Measurements from ENCODE around the gene PTDSS2. TPM values are rescaled to one million over a fixed set of nuclear protein-coding genes. Genes with fewer than 3 reads are reported as not detected.

The PTDSS2 gene
- total and polyA plus RNA-seq, 2 donors (not counting 1 experiment from before 2014, with no cell fraction given), result 22.1 to 29.0 TPM

GRCh38 chr11:530960-531831 is 81.1 kb downstream of the PTDSS2 start:
- DNase-seq, result peak; percentile 16
- Mint-ChIP-seq H3K9me3 (ENCODE audit: insufficient read depth) (no peaks in the 10 kb centered on the region), H3K4me1 (peaks cover 3% of the 10 kb centered on the region), H3K27me3 (no peaks in the 10 kb centered on the region), H3K4me3 (no peak overlapping the region), H3K27ac (peak overlapping the region; percentile 20)
- H3K9ac ChIP-seq (ENCODE audit: low read length), result no peak overlapping the region
- H3K27me3 ChIP-seq (replicated peaks in 1 of 4; ENCODE audit: control extremely low read depth in 1 of 4, control insufficient read depth in 3 of 4, insufficient read depth in 4 of 4, low read length in 3 of 4), result no peaks in the 10 kb centered on the region
- intact Hi-C loops (cut with micrococcal nuclease), result no loop called here
- H3K36me3 ChIP-seq (replicated peaks in 1 of 2; ENCODE audit: control extremely low read depth in 1 of 2, control insufficient read depth in 1 of 2, extremely low read depth in 1 of 2, insufficient read depth in 2 of 2, low read length in 1 of 2), result peaks cover 0 to 25% of the 10 kb centered on the region in 2 experiments
- WGBS (ENCODE audit: insufficient coverage), result 99% methylated on average over 17 of the region's 28 CpGs
- H3K4me3 ChIP-seq (ENCODE audit: control extremely low read depth in 1 of 5, extremely low read depth in 1 of 5, insufficient read depth in 1 of 5, low read depth in 2 of 5, low read length in 4 of 5), result no peak overlapping the region
- peaks cover 5 to 12% of the 10 kb centered on the region in 2 donors for H3K4me1 ChIP-seq (ENCODE audit: control insufficient read depth in 2 of 2, insufficient read depth in 2 of 2, low read length in 2 of 2)
- no peak overlapping the region for H2AFZ ChIP-seq (ENCODE audit: insufficient read depth, low read depth, low read length, poor library complexity, severe bottlenecking)
- H3K4me2 ChIP-seq (replicated peaks; ENCODE audit: low read depth, low read length, poor library complexity, severe bottlenecking), result no peak overlapping the region
- ATAC-seq (ENCODE audit: low read depth), result no peak
- ChIA-PET CTCF (no interaction called here), POLR2A (no interaction called here)
- no peak overlapping the region for H3K27ac ChIP-seq (ENCODE audit: low read length in 2 of 2)
- no peak for TF ChIP-seq EZH2 (IDR thresholded peaks at IDR 0.05; ENCODE audit: borderline replicate concordance, insufficient read depth, low read depth, low read length, poor library complexity, severe bottlenecking)
- H4K20me1 ChIP-seq (ENCODE audit: control insufficient read depth, insufficient read depth, low read length, poor library complexity, severe bottlenecking), result peaks cover 36% of the 10 kb centered on the region
- H3K9me3 ChIP-seq (ENCODE audit: control extremely low read depth in 1 of 3, control insufficient read depth in 2 of 3, insufficient read depth in 1 of 3, low read length in 2 of 3), result no peaks in the 10 kb centered on the region
- H3K79me2 ChIP-seq (ENCODE audit: control insufficient read depth, insufficient read depth, low read length), result peaks cover 14% of the 10 kb centered on the region

DNA sequence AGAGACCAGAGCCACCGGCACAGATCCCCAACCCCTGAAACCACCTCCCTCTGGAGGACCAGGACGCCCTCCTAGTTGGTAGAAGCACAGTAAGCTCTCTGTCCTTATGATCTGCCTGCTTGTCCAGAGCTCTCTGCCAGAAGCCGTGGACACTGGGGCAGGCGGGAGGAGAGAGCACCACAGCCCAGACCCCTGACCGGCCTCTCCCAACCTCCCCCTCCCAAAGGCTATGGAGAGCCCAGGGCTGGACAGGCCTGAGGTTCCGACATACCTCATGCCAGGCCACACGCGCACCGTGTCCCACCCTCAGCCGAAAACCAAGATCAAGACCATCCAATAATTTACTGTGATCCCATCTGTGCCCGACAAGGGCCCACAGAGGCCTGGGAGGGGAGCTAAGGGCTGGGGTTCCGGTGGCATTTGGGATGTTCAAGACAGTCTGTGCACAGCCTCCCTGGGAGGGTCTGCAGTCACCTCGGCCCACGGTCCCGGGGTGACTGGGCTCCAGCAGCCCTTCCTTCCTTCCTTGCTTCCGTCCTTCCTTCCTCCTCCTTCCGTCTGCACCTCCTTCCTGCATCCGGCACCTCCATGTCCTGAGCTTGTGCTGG is 81.9 kb downstream of the PTDSS2 start:
- TF ChIP-seq CTCF (IDR thresholded peaks at IDR 0.05) (no peak), EZH2 (IDR thresholded peaks at IDR 0.05; ENCODE audit: borderline replicate concordance, insufficient read depth, low read depth, low read length, poor library complexity, severe bottlenecking) (no peak)
- 94% methylated on average over 13 of the region's 18 CpGs for WGBS (ENCODE audit: insufficient coverage)
- H3K27ac ChIP-seq (ENCODE audit: low read length in 2 of 2), result no peak overlapping the region
- Mint-ChIP-seq H3K27ac (no peak overlapping the region), H3K9me3 (ENCODE audit: insufficient read depth) (no peaks in the 10 kb centered on the region), H3K27me3 (no peaks in the 10 kb centered on the region), H3K4me1 (peaks cover 3% of the 10 kb centered on the region), H3K4me3 (no peak overlapping the region)
- peaks cover 0 to 25% of the 10 kb centered on the region in 2 experiments for H3K36me3 ChIP-seq (replicated peaks in 1 of 2; ENCODE audit: control extremely low read depth in 1 of 2, control insufficient read depth in 1 of 2, extremely low read depth in 1 of 2, insufficient read depth in 2 of 2, low read length in 1 of 2)
- ChIA-PET POLR2A (no interaction called here), CTCF (no interaction called here)
- DNase-seq (peak; percentile 28), ATAC-seq (ENCODE audit: low read depth) (no peak)
- no peak overlapping the region for H3K4me2 ChIP-seq (replicated peaks; ENCODE audit: low read depth, low read length, poor library complexity, severe bottlenecking)
- H3K4me1 ChIP-seq (ENCODE audit: control insufficient read depth in 2 of 2, insufficient read depth in 2 of 2, low read length in 2 of 2), result peaks cover 9 to 20% of the 10 kb centered on the region in 2 donors
- H3K9me3 ChIP-seq (ENCODE audit: control extremely low read depth in 1 of 3, control insufficient read depth in 2 of 3, insufficient read depth in 1 of 3, low read length in 2 of 3), result no peaks in the 10 kb centered on the region
- intact Hi-C loops (cut with micrococcal nuclease), result no loop called here
- no peak overlapping the region for H3K4me3 ChIP-seq (ENCODE audit: control extremely low read depth in 1 of 5, extremely low read depth in 1 of 5, insufficient read depth in 1 of 5, low read depth in 2 of 5, low read length in 4 of 5)
- H3K79me2 ChIP-seq (ENCODE audit: control insufficient read depth, insufficient read depth, low read length), result peaks cover 14% of the 10 kb centered on the region
- no peak overlapping the region for H3K9ac ChIP-seq (ENCODE audit: low read length)
- H3K27me3 ChIP-seq (replicated peaks in 1 of 4; ENCODE audit: control extremely low read depth in 1 of 4, control insufficient read depth in 3 of 4, insufficient read depth in 4 of 4, low read length in 3 of 4), result no peaks in the 10 kb centered on the region
- peaks cover 36% of the 10 kb centered on the region for H4K20me1 ChIP-seq (ENCODE audit: control insufficient read depth, insufficient read depth, low read length, poor library complexity, severe bottlenecking)
- H2AFZ ChIP-seq (ENCODE audit: insufficient read depth, low read depth, low read length, poor library complexity, severe bottlenecking), result no peak overlapping the region

All from B cell (primary cell).